Stomach (tissue), 4 donors: ENCODE data around the gene NKPD1.

Source experiments
- POLR2A ChIP-seq, 4 donors: fragments of 450-650 bp; IDR thresholded peaks; one replicate each; pipeline ENCODE4 v1.6.1; 2016; ENCODE audit warnings: antibody characterized with exemption in 4 of 4, control low read depth in 2 of 4, mild to moderate bottlenecking in 1 of 4, moderate library complexity in 1 of 4
- POLR2AphosphoS5 ChIP-seq, 3 donors: sonication (generic); formaldehyde crosslinking; IDR thresholded peaks; one replicate each; pipeline ENCODE4 v1.6.1; 2016; ENCODE audit warnings: antibody characterized with exemption in 3 of 3
- TF ChIP-seq, protein P1 (sequence below), 7 experiments: fragments of 450-650 bp in 4 of 7; fragments of 200-600 bp in 3 of 7; sonication (generic) in 3 of 7; IDR thresholded peaks; one replicate each; pipeline ENCODE4 v1.5.1; 2016 to 2019; ENCODE audit warnings: antibody characterized with exemption in 7 of 7, control low read depth in 2 of 7, mild to moderate bottlenecking in 1 of 7

DNA sequence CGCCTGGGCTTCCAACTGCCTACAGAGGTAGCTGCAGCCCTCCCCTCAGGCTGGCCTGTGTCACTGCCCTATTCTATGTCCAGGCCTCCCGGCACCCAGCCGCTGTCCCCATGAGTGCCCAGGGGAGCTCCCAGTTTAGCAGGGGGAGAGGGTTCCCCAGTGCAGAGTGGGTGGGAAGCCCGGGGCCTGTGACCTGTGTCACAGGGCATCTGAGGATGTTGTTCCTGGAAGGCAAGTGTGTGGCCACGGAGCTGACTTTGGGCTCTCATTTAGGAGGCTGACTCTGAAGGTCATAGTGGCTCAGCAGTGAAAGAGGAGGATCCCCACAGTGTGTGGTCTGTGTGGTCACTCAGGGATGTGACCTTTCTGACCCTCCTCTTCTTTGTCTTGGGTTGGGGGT, 42.7 kb downstream of the NKPD1 start:
- no peak for TF ChIP-seq POLR2AphosphoS5 (IDR thresholded peaks at IDR 0.05)
- TF ChIP-seq, protein P1, sequence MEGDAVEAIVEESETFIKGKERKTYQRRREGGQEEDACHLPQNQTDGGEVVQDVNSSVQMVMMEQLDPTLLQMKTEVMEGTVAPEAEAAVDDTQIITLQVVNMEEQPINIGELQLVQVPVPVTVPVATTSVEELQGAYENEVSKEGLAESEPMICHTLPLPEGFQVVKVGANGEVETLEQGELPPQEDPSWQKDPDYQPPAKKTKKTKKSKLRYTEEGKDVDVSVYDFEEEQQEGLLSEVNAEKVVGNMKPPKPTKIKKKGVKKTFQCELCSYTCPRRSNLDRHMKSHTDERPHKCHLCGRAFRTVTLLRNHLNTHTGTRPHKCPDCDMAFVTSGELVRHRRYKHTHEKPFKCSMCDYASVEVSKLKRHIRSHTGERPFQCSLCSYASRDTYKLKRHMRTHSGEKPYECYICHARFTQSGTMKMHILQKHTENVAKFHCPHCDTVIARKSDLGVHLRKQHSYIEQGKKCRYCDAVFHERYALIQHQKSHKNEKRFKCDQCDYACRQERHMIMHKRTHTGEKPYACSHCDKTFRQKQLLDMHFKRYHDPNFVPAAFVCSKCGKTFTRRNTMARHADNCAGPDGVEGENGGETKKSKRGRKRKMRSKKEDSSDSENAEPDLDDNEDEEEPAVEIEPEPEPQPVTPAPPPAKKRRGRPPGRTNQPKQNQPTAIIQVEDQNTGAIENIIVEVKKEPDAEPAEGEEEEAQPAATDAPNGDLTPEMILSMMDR (IDR thresholded peaks at IDR 0.05) = no peak
- TF ChIP-seq POLR2A (IDR thresholded peaks at IDR 0.05) = no peak
